Osteoblast (primary cell): ENCODE measurements around the gene RAX. TPM values are rescaled to one million over a fixed set of nuclear protein-coding genes. Genes with fewer than 3 reads are reported as not detected.

Experiments
- DNase-seq: peaks from one replicate; pipeline ENCODE4 v3.0.0; 2011; ENCODE audit warnings: low spot score, mixed read lengths; ENCODE audit not compliant: insufficient read length; ENCODE audit errors: missing footprints
- H2AFZ ChIP-seq: 2 replicates; pipeline ENCODE4 v1.6.0; 2011; ENCODE audit warnings: mild to moderate bottlenecking, low read length
- H3K27ac ChIP-seq: 2 replicates; pipeline ENCODE4 v1.5.1; 2011; ENCODE audit warnings: mild to moderate bottlenecking, low read depth, low read length, moderate library complexity
- H3K27me3 ChIP-seq: 2 replicates; pipeline ENCODE4 v1.6.0; 2012; ENCODE audit warnings: mild to moderate bottlenecking, control low read depth, inconsistent platforms, low read length, moderate library complexity; ENCODE audit not compliant: insufficient read depth
- H3K36me3 ChIP-seq: 2 replicates; pipeline ENCODE4 v1.5.1; 2011; ENCODE audit warnings: mild to moderate bottlenecking, low read length, control low read depth, moderate library complexity; ENCODE audit not compliant: insufficient read depth
- H3K4me1 ChIP-seq: 2 replicates; pipeline ENCODE4 v1.5.1; 2011; ENCODE audit warnings: mild to moderate bottlenecking, low read length, control low read depth, moderate library complexity; ENCODE audit not compliant: insufficient read depth
- H3K4me2 ChIP-seq: 2 replicates; pipeline ENCODE4 v1.6.0; 2011; ENCODE audit warnings: mild to moderate bottlenecking, low read length; ENCODE audit not compliant: insufficient read depth
- H3K4me3 ChIP-seq: fragments of 200-600 bp; sonication (generic); 3 replicates; pipeline ENCODE4 v1.5.1; 2012; ENCODE audit warnings: mild to moderate bottlenecking, low read length, inconsistent platforms; ENCODE audit not compliant: insufficient read depth
- H3K79me2 ChIP-seq: 2 replicates; pipeline ENCODE4 v1.6.0; 2012; ENCODE audit warnings: mild to moderate bottlenecking, low read length, control low read depth, inconsistent platforms; ENCODE audit not compliant: insufficient read depth
- H3K9me3 ChIP-seq: 2 replicates; pipeline ENCODE4 v1.5.1; 2011; ENCODE audit warnings: low read depth, low read length, control low read depth
- H4K20me1 ChIP-seq: 2 replicates; pipeline ENCODE4 v1.6.0; 2012; ENCODE audit warnings: mild to moderate bottlenecking, low read length, control low read depth; ENCODE audit not compliant: insufficient read depth
- total RNA-seq: library from RNA; depleted of rRNA; stranded (reverse); fragments of >200 nt; gene quantifications from 2 replicates; pipeline ENCODE4 v1.2.3, GENCODE V29; 2012
- TF ChIP-seq, protein P1 (sequence below): IDR thresholded peaks from 2 replicates; pipeline ENCODE4 v1.5.1; 2011; ENCODE audit warnings: mild to moderate bottlenecking, low read depth, low read length, moderate library complexity; ENCODE audit errors: extremely low read depth

The RAX gene
- total RNA-seq, 1 donor: not detected

DNA sequence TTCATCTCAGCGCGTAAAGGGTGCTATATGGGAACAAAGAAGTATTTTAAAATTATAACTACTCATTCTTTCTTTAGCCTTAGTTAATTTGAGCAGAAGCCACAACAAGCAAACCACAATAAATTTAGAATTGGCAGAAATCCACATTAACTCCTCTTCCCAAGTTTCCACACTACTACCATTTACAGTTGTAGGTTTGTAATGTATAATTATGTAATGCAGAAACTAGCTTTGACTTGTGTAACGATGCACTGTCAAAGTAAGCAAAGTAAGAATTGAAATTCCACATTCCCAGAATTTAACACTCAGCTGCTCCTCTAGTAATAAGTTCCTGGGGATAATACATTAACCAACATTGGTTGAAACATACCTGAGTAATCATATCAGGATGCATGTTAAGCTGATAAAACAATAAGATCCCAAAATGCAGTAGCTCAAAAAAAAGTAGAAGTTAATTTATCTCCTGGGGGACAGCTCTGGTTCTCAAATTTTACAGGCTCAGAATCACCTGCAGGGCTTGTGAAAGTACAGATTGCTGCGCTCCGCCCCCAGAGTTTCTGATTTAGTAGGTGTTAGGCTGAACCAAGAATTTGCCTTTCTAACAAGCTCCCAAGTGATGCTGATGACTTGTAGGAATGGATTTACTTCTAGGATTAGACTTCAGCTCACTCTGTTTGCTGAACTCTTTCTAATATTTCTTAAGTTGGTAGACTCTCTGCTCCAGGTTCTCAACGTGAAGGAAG lies 43.4 kb downstream of the RAX start:
- Histone ChIP-seq H3K79me2 (no peaks in the 10 kb centered on the region), H2AFZ (no peak overlapping the region), H3K4me1 (peaks cover 3% of the 10 kb centered on the region), H3K4me3 (no peak overlapping the region), H3K27ac (no peak overlapping the region), H3K9me3 (no peaks in the 10 kb centered on the region), H4K20me1 (no peaks in the 10 kb centered on the region), H3K4me2 (no peak overlapping the region), H3K27me3 (peaks cover 35% of the 10 kb centered on the region), H3K36me3 (no peaks in the 10 kb centered on the region)
- TF ChIP-seq, protein P1, sequence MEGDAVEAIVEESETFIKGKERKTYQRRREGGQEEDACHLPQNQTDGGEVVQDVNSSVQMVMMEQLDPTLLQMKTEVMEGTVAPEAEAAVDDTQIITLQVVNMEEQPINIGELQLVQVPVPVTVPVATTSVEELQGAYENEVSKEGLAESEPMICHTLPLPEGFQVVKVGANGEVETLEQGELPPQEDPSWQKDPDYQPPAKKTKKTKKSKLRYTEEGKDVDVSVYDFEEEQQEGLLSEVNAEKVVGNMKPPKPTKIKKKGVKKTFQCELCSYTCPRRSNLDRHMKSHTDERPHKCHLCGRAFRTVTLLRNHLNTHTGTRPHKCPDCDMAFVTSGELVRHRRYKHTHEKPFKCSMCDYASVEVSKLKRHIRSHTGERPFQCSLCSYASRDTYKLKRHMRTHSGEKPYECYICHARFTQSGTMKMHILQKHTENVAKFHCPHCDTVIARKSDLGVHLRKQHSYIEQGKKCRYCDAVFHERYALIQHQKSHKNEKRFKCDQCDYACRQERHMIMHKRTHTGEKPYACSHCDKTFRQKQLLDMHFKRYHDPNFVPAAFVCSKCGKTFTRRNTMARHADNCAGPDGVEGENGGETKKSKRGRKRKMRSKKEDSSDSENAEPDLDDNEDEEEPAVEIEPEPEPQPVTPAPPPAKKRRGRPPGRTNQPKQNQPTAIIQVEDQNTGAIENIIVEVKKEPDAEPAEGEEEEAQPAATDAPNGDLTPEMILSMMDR: no peak
- DNase-seq: no peak

DNA sequence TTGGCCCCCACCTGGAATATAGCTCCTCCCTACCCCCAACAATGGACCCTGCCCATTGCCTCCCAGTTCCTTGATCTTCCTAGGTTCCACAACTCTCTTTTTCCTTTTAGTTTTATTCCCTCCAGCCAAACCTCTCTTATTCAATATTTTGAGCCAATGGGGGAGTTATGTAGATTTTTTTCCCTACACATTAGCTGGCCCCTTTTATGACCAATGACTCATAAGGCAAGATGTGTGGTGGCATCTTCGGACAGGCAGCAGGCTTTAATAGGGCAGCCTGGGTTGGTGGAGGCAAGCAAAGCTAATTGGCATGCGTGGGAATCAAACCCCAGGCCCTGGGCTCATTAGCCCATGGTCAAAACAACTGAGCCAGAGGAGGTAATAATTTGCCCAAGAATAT lies 44.1 kb downstream of the RAX start:
- H3K4me3 ChIP-seq: no peak overlapping the region
- no peaks in the 10 kb centered on the region for H3K9me3 ChIP-seq
- H2AFZ ChIP-seq: no peak overlapping the region
- TF ChIP-seq, protein P1: no peak
- H3K79me2 ChIP-seq: no peaks in the 10 kb centered on the region
- no peak for DNase-seq
- H3K27me3 ChIP-seq: peaks cover 37% of the 10 kb centered on the region
- peaks cover 3% of the 10 kb centered on the region for H3K4me1 ChIP-seq
- no peaks in the 10 kb centered on the region for H4K20me1 ChIP-seq
- no peaks in the 10 kb centered on the region for H3K36me3 ChIP-seq
- no peak overlapping the region for H3K27ac ChIP-seq
- no peak overlapping the region for H3K4me2 ChIP-seq

DNA sequence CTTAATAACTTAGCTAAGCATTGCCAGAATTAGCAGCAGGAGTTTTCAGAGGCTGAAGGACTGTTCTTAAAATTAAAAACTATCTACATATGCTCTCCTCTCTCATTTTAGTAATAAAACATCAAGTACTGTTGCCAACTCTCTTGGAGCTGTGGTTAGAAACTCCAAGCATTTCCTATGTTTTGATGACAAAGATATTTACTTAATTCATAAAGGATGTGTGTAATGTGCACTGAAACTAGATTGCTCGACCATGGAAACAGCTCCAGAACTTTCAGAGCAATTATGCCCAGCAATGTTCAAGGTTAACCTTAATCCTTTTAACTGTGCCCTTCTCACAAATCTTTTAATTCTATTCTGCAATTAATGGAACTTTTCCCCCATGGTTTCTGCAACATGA lies 44.9 kb downstream of the RAX start:
- Histone ChIP-seq H3K27me3 (peaks cover 46% of the 10 kb centered on the region), H3K4me2 (no peak overlapping the region), H3K79me2 (no peaks in the 10 kb centered on the region), H3K4me1 (peaks cover 3% of the 10 kb centered on the region), H3K36me3 (no peaks in the 10 kb centered on the region), H3K4me3 (no peak overlapping the region), H4K20me1 (no peaks in the 10 kb centered on the region), H3K9me3 (no peaks in the 10 kb centered on the region), H3K27ac (no peak overlapping the region), H2AFZ (no peak overlapping the region)
- DNase-seq: peak; percentile 79
- TF ChIP-seq, protein P1: no peak

DNA sequence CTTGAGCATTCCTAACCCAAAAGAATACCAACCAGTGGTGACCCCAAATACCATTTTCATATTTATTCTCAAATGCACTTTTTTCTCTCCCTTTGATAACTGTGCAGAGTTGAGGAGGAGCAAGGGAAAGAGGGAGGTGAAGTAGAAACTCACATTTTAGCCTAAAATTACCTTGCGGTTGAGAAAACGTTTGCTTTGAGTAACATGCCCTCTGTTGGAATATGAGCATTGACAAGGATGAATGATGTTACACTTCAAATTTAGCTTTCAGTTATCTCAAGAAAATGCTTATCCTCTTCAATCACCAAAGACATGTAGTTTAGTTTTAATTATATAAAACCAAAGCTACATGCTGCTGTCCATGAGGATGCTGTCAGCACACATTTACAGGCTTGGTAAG lies 50.9 kb downstream of the RAX start:
- H3K4me3 ChIP-seq: no peak overlapping the region
- DNase-seq: no peak
- TF ChIP-seq, protein P1: no peak
- no peaks in the 10 kb centered on the region for H3K4me1 ChIP-seq
- H3K36me3 ChIP-seq: no peaks in the 10 kb centered on the region
- H2AFZ ChIP-seq: no peak overlapping the region
- no peaks in the 10 kb centered on the region for H4K20me1 ChIP-seq
- no peak overlapping the region for H3K4me2 ChIP-seq
- H3K9me3 ChIP-seq: no peaks in the 10 kb centered on the region
- no peaks in the 10 kb centered on the region for H3K79me2 ChIP-seq
- H3K27ac ChIP-seq: no peak overlapping the region
- H3K27me3 ChIP-seq: peaks cover 83% of the 10 kb centered on the region
